Mucosa of rectum (tissue), 2 donors: ENCODE data around the gene SMARCD1.
A peak's percentile ranks its signal among the peaks of the same experiment; 100 is the strongest.

Experiments used
- H3K27ac ChIP-seq, 2 donors: one replicate each; pipeline ENCODE4 v1.7.0; 2013; ENCODE audit warnings: inconsistent platforms in 2 of 2, low read depth in 2 of 2, low read length in 2 of 2
- H3K27me3 ChIP-seq, 2 donors: one replicate each; pipeline ENCODE4 v1.7.0; 2013; ENCODE audit warnings: low read length in 2 of 2; ENCODE audit not compliant: control insufficient read depth in 2 of 2, insufficient read depth in 2 of 2
- H3K36me3 ChIP-seq, 2 donors: one replicate each; pipeline ENCODE4 v1.7.0; 2013; ENCODE audit warnings: low read length in 2 of 2; ENCODE audit not compliant: control insufficient read depth in 2 of 2, insufficient read depth in 2 of 2
- H3K4me1 ChIP-seq, 2 donors: one replicate each; pipeline ENCODE4 v1.7.0; 2013; ENCODE audit warnings: low read length in 2 of 2, mild to moderate bottlenecking in 1 of 2; ENCODE audit not compliant: control insufficient read depth in 2 of 2, insufficient read depth in 2 of 2
- H3K4me3 ChIP-seq, 2 donors: one replicate each; pipeline ENCODE4 v1.7.0; 2013; ENCODE audit warnings: low read length in 2 of 2
- H3K9ac ChIP-seq, 2 donors: one replicate each; pipeline ENCODE4 v1.7.0; 2013; ENCODE audit warnings: low read length in 2 of 2, low read depth in 1 of 2, mild to moderate bottlenecking in 1 of 2
- H3K9me3 ChIP-seq, 2 donors: one replicate each; pipeline ENCODE4 v1.7.0; 2013; ENCODE audit warnings: low read length in 2 of 2; ENCODE audit not compliant: control insufficient read depth in 2 of 2
- donor health status: healthy.
- donor health status: Normal muscosa, but diverticular disease.

SMARCD1 gene

DNA sequence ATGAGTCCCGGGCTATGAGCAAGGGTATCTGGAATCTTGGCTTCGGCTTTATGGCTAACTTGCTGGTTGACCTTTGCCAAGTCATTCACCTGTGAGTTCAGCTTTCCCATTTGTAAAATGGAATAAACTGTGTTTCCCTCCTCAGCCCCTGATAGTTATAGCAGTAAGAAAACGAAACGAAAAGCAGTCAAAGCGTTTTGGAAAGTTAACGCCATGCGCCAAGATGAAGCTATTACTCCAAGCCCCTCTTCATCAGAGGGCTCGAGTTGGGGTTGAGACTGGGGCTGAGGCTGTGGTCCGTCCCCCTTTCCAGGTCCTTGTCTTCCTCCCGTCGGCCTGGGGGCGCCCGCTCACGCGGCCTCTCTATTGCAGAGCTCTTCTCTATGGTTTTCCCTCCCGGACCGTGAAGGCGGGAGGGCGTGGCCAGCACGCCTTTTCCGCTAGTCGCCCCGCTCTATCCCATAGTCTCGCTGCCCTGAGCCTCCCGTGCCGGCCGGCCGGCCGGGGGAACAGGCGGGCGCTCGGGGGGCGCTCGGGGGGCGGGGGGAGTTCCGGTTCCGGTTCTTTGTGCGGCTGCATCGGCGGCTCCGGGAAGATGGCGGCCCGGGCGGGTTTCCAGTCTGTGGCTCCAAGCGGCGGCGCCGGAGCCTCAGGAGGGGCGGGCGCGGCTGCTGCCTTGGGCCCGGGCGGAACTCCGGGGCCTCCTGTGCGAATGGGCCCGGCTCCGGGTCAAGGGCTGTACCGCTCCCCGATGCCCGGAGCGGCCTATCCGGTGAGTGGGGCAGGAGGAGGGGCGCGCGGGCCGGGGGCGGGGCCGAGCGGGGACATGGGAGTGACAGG lies at the start of gene SMARCD1:
Gene SMARCD1, plus strand, starts transcription at position 568 of the 840 bp plus-strand sequence. Its CDS starts 28 bp downstream, at position 596.
- H3K27ac ChIP-seq, result peak within 1 kb of the TSS; percentile 78 to 86
- H3K4me1 ChIP-seq, result peaks cover 20 to 25% of the 10 kb centered on the region in 2 donors
- H3K9me3 ChIP-seq, result no peaks in the 10 kb centered on the region
- peaks cover 20 to 28% of the 10 kb centered on the region in 2 donors for H3K36me3 ChIP-seq
- peak within 1 kb of the TSS; percentile 65 to 97 for H3K4me3 ChIP-seq
- no peaks in the 10 kb centered on the region for H3K27me3 ChIP-seq
- H3K9ac ChIP-seq, result peak within 1 kb of the TSS; percentile 68 to 95

DNA sequence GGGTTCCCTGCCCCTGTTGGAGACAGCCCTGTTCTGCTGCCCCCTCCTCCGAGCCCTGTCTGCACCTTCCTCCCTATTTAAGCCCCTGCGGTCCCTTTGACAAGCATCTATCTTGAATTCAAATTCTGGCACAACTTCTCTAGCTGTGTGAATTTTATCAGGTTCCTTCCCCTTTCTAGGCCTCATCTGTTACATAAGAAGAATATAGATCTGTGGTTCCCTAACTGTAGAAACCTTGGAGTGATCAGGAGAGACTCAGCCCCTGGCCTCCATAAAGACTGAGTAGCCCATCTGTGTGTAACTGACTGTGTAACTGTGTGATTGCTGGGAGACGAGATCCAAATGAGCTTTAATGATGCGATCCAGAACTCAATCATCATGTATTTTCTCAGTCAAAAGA lies 46.8 kb upstream of the SMARCD1 start:
- Histone ChIP-seq H3K4me1 (no peaks in the 10 kb centered on the region), H3K9ac (no peak overlapping the region), H3K27me3 (no peaks in the 10 kb centered on the region), H3K27ac (no peak overlapping the region), H3K4me3 (no peak overlapping the region), H3K9me3 (no peaks in the 10 kb centered on the region), H3K36me3 (no peaks in the 10 kb centered on the region)

DNA sequence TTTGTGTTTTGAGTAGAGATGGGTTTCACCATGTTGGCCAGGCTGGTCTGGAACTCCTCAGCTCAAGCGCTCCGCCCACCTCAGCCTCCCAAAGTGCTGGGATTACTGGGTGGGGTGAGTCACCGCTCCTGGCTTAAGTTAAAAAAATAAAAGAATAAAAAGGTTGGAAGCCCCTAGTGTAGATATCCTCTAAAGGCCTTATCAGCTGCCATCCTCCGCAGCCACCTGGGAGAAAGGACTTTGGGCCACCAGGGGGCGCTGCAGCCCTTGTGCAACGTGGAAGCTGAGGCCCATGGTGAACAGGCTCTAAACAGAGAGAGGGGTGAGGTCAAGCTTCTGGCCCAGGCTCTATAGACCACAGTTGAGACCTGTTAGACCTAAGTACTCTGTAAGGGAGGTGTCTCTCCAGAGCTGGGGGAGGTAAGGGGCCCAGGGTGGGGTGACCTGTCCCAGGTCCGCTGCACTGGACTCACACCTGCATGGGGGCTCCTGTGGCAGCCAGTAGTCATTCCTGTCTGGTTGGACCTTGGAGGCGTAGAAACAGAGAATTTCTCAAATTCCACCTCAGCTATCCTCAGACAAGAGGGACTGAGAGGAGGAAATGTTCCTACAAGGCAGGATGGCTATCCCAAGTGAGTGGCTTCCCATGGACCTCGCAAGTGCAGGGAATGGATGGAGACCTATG lies 45.8 kb upstream of the SMARCD1 start:
- no peak overlapping the region for H3K27ac ChIP-seq
- no peak overlapping the region for H3K9ac ChIP-seq
- no peaks in the 10 kb centered on the region for H3K4me1 ChIP-seq
- H3K27me3 ChIP-seq, result no peaks in the 10 kb centered on the region
- H3K4me3 ChIP-seq, result no peak overlapping the region
- no peaks in the 10 kb centered on the region for H3K36me3 ChIP-seq
- no peaks in the 10 kb centered on the region for H3K9me3 ChIP-seq

DNA sequence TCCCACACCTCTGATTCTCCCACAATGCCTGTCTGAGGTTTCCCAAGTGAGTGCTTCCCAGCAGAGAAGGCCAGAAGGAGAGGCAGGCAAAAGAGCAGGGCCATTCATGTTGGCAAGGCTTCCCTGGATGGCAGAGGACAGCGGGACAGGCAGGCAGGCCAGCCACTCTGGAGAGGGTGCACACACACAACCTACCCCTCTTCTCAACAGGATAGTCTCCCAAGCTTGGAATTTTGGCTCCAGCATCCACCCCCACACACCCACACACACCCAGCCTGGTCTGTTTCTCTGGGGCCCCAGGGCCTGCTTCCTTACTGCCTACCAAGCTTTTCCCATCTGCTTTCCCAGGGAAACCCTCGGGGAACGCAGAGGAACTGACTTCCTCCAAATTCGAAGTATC lies 44.5 kb upstream of the SMARCD1 start:
- H3K9ac ChIP-seq, result no peak overlapping the region
- no peak overlapping the region for H3K27ac ChIP-seq
- H3K36me3 ChIP-seq, result no peaks in the 10 kb centered on the region
- no peaks in the 10 kb centered on the region for H3K9me3 ChIP-seq
- no peaks in the 10 kb centered on the region for H3K27me3 ChIP-seq
- no peak overlapping the region for H3K4me3 ChIP-seq
- H3K4me1 ChIP-seq, result no peaks in the 10 kb centered on the region

DNA sequence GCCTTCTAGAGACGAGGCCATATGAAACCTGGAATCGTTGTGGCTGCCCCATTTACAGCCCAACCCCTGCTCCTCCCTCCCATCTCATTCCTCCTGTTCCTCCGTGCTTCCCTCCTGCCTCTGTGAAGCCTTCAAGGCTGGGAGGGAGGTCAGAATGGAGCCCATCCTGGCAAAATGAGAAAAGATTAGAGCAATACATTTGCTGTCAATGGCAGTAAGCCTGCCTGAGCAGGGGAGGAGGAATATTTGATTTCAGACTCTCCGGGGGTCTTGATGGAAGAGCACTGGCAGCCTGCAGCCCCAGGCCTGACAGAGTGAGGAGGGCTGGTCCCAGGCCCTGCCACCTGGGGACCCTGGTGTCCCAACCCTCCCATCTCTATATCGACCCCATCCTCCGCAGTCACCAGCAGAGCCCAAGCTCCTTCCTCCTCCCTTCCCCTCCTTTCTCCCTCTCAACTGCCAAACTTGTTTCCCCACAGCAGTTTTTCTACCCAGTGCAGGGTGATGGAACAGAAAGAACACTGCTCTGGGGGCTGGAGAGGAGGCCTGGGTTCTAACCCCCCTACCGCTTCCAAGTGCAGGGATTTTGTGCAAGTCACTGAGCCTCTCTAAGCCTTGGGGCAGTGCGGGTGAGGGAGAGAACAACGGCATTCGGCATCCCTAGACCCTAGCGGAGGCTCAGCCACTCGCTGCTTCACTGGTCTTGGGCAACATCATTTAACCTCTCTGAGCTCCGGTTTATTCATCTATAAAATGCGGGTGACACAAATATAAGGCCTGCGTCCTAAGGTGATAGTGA lies 43.9 kb upstream of the SMARCD1 start:
- no peak overlapping the region for H3K27ac ChIP-seq
- no peaks in the 10 kb centered on the region for H3K27me3 ChIP-seq
- no peaks in the 10 kb centered on the region for H3K4me1 ChIP-seq
- no peak overlapping the region for H3K4me3 ChIP-seq
- H3K9ac ChIP-seq, result no peak overlapping the region
- H3K36me3 ChIP-seq, result no peaks in the 10 kb centered on the region
- no peaks in the 10 kb centered on the region for H3K9me3 ChIP-seq

DNA sequence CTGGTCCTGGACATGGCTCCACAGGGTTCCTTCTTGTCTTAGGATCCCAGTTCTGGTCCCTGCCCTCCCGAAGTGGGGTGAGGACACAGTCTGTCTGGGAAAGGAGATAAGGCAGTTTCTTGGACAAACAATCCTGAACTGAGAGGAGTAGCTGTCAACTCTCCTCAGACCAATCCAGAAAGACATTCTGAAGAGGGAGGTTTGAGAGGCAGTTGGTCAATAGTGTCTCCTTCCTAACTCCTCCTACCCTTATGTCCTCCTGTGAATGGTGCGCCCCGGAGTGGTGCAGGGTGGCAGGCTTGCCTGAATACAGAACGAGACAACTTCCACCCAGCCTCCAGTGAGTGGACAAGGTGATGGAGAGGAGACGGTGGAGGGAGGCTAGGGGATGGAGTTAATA lies 43.2 kb upstream of the SMARCD1 start:
- H3K4me3 ChIP-seq, result no peak overlapping the region
- H3K36me3 ChIP-seq, result no peaks in the 10 kb centered on the region
- H3K4me1 ChIP-seq, result no peaks in the 10 kb centered on the region
- no peak overlapping the region for H3K27ac ChIP-seq
- no peaks in the 10 kb centered on the region for H3K27me3 ChIP-seq
- H3K9ac ChIP-seq, result no peak overlapping the region
- H3K9me3 ChIP-seq, result no peaks in the 10 kb centered on the region

DNA sequence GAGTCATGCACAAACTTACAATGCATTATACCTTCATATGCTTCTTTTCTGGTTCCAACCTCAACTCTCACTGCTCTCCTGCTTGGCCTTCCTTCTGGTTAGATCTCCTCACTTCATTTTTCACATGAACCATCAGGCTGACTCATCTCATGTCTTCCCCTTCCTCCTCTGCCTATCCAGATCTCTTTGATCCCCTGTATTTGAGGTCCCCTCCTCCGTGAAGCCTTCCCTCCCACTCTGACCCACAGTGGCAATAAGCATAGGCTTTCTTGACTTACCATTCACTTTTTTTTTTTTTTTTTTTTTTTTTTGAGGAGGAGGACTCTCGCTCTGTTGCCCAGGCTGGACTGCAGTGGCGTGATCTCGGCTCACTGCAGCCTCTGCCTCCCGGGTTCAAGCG lies 42.4 kb upstream of the SMARCD1 start:
- Histone ChIP-seq H3K27me3 (no peaks in the 10 kb centered on the region), H3K4me1 (no peaks in the 10 kb centered on the region), H3K27ac (no peak overlapping the region), H3K4me3 (no peak overlapping the region), H3K9me3 (no peaks in the 10 kb centered on the region), H3K9ac (no peak overlapping the region), H3K36me3 (no peaks in the 10 kb centered on the region)

DNA sequence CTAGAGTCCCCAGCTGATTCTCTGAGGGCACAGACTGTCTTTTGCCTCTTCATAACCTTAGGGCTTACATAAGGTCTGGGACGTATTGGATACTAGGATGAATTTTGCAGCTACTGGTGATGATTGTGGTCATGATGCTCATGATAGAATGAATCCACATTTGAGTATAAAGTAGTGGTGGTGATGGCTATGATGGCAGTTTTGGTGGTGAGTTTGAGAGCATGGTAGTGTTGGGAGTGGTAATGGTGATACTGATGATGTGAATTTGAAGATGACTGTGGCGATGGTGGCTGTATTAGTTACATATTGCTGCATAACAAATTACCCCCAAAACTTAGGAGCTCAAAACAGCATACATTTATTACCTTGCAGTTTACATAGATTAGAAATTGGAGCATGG lies 41.8 kb upstream of the SMARCD1 start:
- no peak overlapping the region for H3K9ac ChIP-seq
- H3K36me3 ChIP-seq, result no peaks in the 10 kb centered on the region
- H3K4me1 ChIP-seq, result no peaks in the 10 kb centered on the region
- H3K27ac ChIP-seq, result no peak overlapping the region
- no peaks in the 10 kb centered on the region for H3K9me3 ChIP-seq
- no peaks in the 10 kb centered on the region for H3K27me3 ChIP-seq
- H3K4me3 ChIP-seq, result no peak overlapping the region

DNA sequence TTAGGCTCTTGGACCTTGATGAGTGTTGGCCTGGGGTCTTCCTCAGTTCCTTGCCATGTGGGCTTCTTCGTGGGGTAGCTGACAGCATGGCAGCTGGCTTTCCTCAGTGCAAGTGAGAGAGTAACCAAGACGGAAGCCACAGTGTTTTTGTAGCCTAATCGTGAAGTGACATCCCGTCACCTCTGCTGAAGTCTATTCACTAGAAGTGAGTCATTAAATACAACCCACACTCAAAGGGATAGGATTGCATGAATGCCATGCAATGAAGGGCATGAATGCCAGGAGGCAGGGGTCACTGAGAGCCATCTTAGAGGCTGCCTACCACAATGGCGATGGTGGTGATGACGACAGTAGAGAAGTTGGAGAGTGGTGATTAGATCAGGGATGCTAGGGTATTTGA lies 41.3 kb upstream of the SMARCD1 start:
- H3K9me3 ChIP-seq, result no peaks in the 10 kb centered on the region
- no peak overlapping the region for H3K9ac ChIP-seq
- no peaks in the 10 kb centered on the region for H3K36me3 ChIP-seq
- H3K4me3 ChIP-seq, result no peak overlapping the region
- H3K4me1 ChIP-seq, result no peaks in the 10 kb centered on the region
- H3K27ac ChIP-seq, result no peak overlapping the region
- H3K27me3 ChIP-seq, result no peaks in the 10 kb centered on the region
